Breast epithelium (tissue), 4 donors: ENCODE data around the gene LTF. TPM values are rescaled to one million over a fixed set of nuclear protein-coding genes. Genes with fewer than 3 reads are reported as not detected.

ENCODE experiments used
- DNase-seq, 2 donors: peaks; one replicate each; pipeline ENCODE4 v3.0.0-alpha.2; 2019; ENCODE audit warnings: low spot score in 2 of 2
- H3K27ac ChIP-seq, 2 donors: fragments of 200-600 bp; sonication (generic) in 1 of 2; one replicate each; pipeline ENCODE4 v1.5.1; 2016 to 2019; ENCODE audit warnings: mild to moderate bottlenecking in 1 of 2
- H3K27me3 ChIP-seq, 2 donors: fragments of 200-600 bp; sonication (generic) in 1 of 2; one replicate each; pipeline versions ENCODE4 v1.5.1 to v1.6.0; 2017 to 2019; ENCODE audit warnings: control low read depth in 1 of 2, mild to moderate bottlenecking in 1 of 2
- H3K36me3 ChIP-seq: fragments of 200-600 bp; one replicate; pipeline ENCODE4 v1.5.1; 2019
- H3K4me1 ChIP-seq, 2 donors: fragments of 200-600 bp; sonication (generic); one replicate each; pipeline ENCODE4 v1.5.1; 2016 to 2019; ENCODE audit warnings: control low read depth in 1 of 2
- H3K4me3 ChIP-seq, 3 donors: fragments of 200-600 bp; sonication (generic); 1 replicate in 2 of 3; 2 replicates in 1 of 3; pipeline ENCODE4 v1.5.1; 2016 to 2019; ENCODE audit warnings: mild to moderate bottlenecking in 3 of 3, moderate library complexity in 2 of 3
- H3K9me3 ChIP-seq, 2 donors: fragments of 200-600 bp; sonication (generic) in 1 of 2; one replicate each; pipeline ENCODE4 v1.5.1; 2016 to 2019; ENCODE audit warnings: control low read depth in 1 of 2
- CTCF ChIP-seq, 3 donors: fragments of 450-650 bp; IDR thresholded peaks; one replicate each; pipeline ENCODE4 v1.5.1; 2016 to 2017; ENCODE audit warnings: antibody characterized with exemption in 3 of 3, mild to moderate bottlenecking in 3 of 3, moderate library complexity in 3 of 3
- POLR2A ChIP-seq: fragments of 450-650 bp; IDR thresholded peaks from one replicate; pipeline ENCODE4 v1.6.1; 2016; ENCODE audit warnings: antibody characterized with exemption, mild to moderate bottlenecking, moderate library complexity
- POLR2AphosphoS5 ChIP-seq, 3 donors: sonication (generic); formaldehyde crosslinking; IDR thresholded peaks; one replicate each; pipeline ENCODE4 v1.6.1; 2017; ENCODE audit warnings: antibody characterized with exemption in 3 of 3
- intact Hi-C: fragments of 100-400 bp; cut with DNase I; formaldehyde crosslinking; loops from one replicate; pipeline ENCODE4 v1.15.1; 2023; ENCODE audit warnings: low total_unique reads
- total RNA-seq, 3 donors: library from RNA; depleted of rRNA; stranded (reverse); fragments of >200 nt; gene quantifications; one replicate each; pipeline ENCODE4 v1.1.0, GENCODE V29; 2016

LTF gene
- total RNA-seq, 3 donors from 2014 or later: 78.7 to 282 (median 190) TPM

DNA sequence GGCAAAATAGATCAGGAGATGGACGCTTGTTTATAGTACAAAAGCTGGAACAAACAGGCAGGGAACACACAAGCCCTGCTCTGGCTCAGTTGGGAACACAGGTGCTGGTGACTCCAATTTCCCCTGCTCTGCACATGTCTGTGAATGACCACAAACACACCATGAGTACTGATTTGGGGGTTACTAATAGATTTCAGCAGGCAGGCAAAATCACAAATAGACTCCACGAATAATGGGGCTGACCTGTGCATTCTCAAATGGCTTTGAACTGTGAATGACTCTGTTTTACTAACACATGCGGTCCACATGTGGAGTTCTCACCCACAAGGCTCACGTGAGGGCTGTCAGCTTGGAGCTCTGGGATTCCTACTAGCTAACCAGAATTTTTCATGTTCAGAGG, 37.0 kb upstream of the LTF start:
- no peaks in the 10 kb centered on the region for H3K27me3 ChIP-seq
- H3K36me3 ChIP-seq: no peaks in the 10 kb centered on the region
- H3K9me3 ChIP-seq: no peaks in the 10 kb centered on the region
- no peak overlapping the region for H3K4me3 ChIP-seq
- TF ChIP-seq POLR2A (no peak), CTCF (IDR thresholded peaks at IDR 0.05) (no peak), POLR2AphosphoS5 (IDR thresholded peaks at IDR 0.05) (no peak)
- H3K27ac ChIP-seq: no peak overlapping the region
- intact Hi-C loops: loop anchor here (10.0 kb wide), 1 partner anchor 133 kb away; no protein-coding TSS in a partner anchor
- H3K4me1 ChIP-seq: no peaks in the 10 kb centered on the region
- DNase-seq: no peak

DNA sequence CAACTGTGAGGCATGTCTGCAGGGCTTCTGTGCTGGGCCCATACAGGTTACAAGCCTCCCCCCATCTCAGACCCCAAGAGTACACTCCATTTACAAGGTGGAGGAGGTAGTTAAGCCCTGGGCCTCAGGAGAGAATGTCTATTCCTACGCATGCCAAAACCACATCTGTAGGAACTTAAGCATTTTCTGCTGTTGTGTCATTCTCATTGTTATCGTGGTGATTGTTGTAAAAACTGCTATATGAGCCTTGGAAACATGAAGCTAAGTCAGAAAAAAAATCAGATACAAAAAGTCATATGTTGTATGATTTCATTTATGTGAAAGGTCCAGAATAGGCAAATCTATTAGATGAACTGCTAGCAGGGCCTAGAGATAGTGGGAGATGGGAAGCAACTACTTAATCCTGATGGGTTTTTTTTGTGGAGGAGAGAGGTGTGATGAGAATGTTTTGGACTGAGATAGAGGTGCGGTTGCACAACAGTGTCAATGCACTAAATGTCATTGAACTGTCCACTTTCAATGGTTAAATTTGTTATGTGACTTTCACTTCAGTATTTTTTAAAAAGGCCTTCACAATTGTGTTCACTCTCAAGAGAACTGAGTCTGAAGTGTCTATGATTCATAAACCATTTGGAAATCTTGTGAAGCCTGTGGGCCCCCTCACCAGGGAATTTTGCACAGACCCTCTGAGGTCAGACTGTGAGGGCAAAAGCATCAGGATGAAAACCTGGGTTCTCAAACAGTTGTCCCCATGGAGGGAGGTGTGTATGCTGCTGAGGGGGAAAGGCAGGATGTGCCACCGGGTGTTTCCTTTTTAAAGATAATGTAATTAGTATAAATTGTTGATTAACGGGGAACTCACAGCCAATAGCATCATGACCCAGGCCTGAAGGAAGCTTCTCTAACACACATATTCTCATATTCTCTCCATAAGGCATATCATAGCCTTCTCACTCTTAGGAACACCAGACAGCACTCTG, 36.2 kb upstream of the LTF start:
- Histone ChIP-seq H3K4me3 (no peak overlapping the region), H3K4me1 (no peaks in the 10 kb centered on the region), H3K36me3 (no peaks in the 10 kb centered on the region), H3K27me3 (no peaks in the 10 kb centered on the region), H3K27ac (no peak overlapping the region), H3K9me3 (no peaks in the 10 kb centered on the region)
- no peak for TF ChIP-seq POLR2A
- no peak for TF ChIP-seq CTCF (IDR thresholded peaks at IDR 0.05)
- no peak for TF ChIP-seq POLR2AphosphoS5 (IDR thresholded peaks at IDR 0.05)
- intact Hi-C loops: loop anchor here (10.0 kb wide), 1 partner anchor 134 kb away; no protein-coding TSS in a partner anchor
- no peak for DNase-seq

DNA sequence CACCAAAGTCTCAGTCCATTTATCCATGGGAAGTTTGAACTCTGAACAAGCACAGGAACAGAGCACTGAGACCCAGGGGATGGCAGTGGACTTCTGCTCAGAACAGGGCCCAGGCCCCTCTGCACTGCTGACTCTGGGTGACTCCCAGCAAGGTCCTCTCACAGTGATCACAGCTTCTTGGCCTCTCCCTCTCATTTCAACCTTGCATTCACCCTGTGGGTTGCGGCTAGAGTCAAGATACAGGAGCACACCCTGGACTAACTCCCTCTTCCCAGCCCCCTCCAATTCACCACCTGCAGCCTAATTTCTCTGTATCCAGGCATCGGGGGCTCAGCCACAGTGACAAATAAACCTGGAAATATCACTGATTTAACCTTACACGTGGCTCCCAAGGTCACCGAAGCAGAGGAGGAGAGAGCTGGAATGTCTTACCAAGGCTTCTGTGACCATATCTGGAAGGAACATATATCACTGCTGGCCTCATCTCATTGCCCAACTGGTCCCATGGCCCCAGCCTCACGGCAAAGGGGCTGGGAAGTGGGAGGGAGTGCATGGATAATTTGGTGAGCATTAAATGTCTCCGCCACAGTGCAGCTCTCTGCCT, 34.3 kb upstream of the LTF start:
- intact Hi-C loops: no loop called here
- TF ChIP-seq POLR2AphosphoS5 (IDR thresholded peaks at IDR 0.05) (no peak), CTCF (IDR thresholded peaks at IDR 0.05) (no peak), POLR2A (no peak)
- Histone ChIP-seq H3K27ac (no peak overlapping the region), H3K27me3 (no peaks in the 10 kb centered on the region), H3K4me3 (no peak overlapping the region), H3K9me3 (no peaks in the 10 kb centered on the region), H3K36me3 (no peaks in the 10 kb centered on the region), H3K4me1 (no peaks in the 10 kb centered on the region)
- DNase-seq: no peak

- TF ChIP-seq POLR2A (no peak), CTCF (IDR thresholded peaks at IDR 0.05) (no peak), POLR2AphosphoS5 (IDR thresholded peaks at IDR 0.05) (no peak)
- H3K27me3 ChIP-seq: no peaks in the 10 kb centered on the region
- intact Hi-C loops: no loop called here
These were observed 33.0 kb upstream of the LTF start, which contains the start of gene RTP3 for GRCh38 chr3:46497556-46498265. TSS of gene RTP3 (plus strand) at chr3:46497976. CDS start at chr3:46498063, 87 bp downstream.

More at GRCh38 chr3:46497556-46498265, 33.0 kb upstream of the LTF start, which contains the start of gene RTP3:
- DNase-seq: no peak
- H3K36me3 ChIP-seq: no peaks in the 10 kb centered on the region
- no peaks in the 10 kb centered on the region for H3K9me3 ChIP-seq
- no peaks in the 10 kb centered on the region for H3K4me1 ChIP-seq
- no peak within 1 kb of the TSS for H3K27ac ChIP-seq
- no peak within 1 kb of the TSS for H3K4me3 ChIP-seq
